K562 (cell line): ENCODE measurements around the gene AGTR1.

Experiments used
- CBFB ChIP-seq: sonication (generic); formaldehyde crosslinking; IDR thresholded peaks from 2 replicates; pipeline ENCODE4 v1.4.0; 2020; ENCODE audit warnings: mild to moderate bottlenecking, missing genetic modification reagents
- ETV6 ChIP-seq, 3 experiments: fragments of 150-350 bp in 1 of 3; sonication (generic) in 1 of 3; formaldehyde crosslinking in 1 of 3; IDR thresholded peaks; 2 replicates each; pipeline versions ENCODE4 v1.6.1 to v1.8.0; 2014 to 2022; ENCODE audit warnings: borderline replicate concordance in 2 of 3, low read depth in 2 of 3, antibody characterized with exemption in 1 of 3, low read length in 1 of 3, mild to moderate bottlenecking in 1 of 3, missing genetic modification reagents in 1 of 3
- KDM1A ChIP-seq, 2 experiments: fragments of 450-650 bp; IDR thresholded peaks; 2 replicates each; pipeline ENCODE4 v1.6.1; 2016; ENCODE audit warnings: mild to moderate bottlenecking in 2 of 2
- NR1H2 ChIP-seq: sonication (generic); formaldehyde crosslinking; IDR thresholded peaks from 2 replicates; pipeline ENCODE4 v1.4.0; 2020; ENCODE audit warnings: mild to moderate bottlenecking, missing genetic modification reagents
- NR3C1 ChIP-seq: sonication (generic); formaldehyde crosslinking; IDR thresholded peaks from 2 replicates; pipeline ENCODE4 v1.8.1; 2022; ENCODE audit warnings: missing genetic modification reagents
- RAD21 ChIP-seq, 2 experiments: fragments of 250-450 bp in 1 of 2; fragments of 450-650 bp in 1 of 2; sonication (Bioruptor Pico) in 1 of 2; formaldehyde crosslinking in 1 of 2; IDR thresholded peaks in 1 of 2; conservative IDR thresholded peaks in 1 of 2; 2 replicates each; pipeline versions ENCODE4 v1.4.0 to v1.8.0; 2020 to 2022; ENCODE audit warnings: mild to moderate bottlenecking in 2 of 2, moderate library complexity in 1 of 2
- RBFOX2 ChIP-seq: fragments of 200-400 bp; formaldehyde crosslinking; IDR thresholded peaks from 2 replicates; pipeline ENCODE4 v1.6.1; 2017; ENCODE audit warnings: low read depth, mild to moderate bottlenecking, low read length, moderate library complexity
- SETDB1 ChIP-seq: IDR thresholded peaks from one replicate; pipeline ENCODE4 v1.6.1; 2012; ENCODE audit warnings: low read length, control low read depth, inconsistent platforms
- SIN3A ChIP-seq, 2 experiments: fragments of 150-350 bp in 1 of 2; IDR thresholded peaks; 2 replicates each; pipeline ENCODE4 v1.6.1; 2011 to 2016; ENCODE audit warnings: borderline replicate concordance in 2 of 2, low read depth in 2 of 2, low read length in 2 of 2, mild to moderate bottlenecking in 2 of 2, moderate library complexity in 2 of 2; ENCODE audit not compliant: control insufficient read depth in 1 of 2
- SMC3 ChIP-seq: conservative IDR thresholded peaks from 2 replicates; pipeline ENCODE4 v1.6.1; 2011; ENCODE audit warnings: low read depth, low read length, improper control_type of control experiment; ENCODE audit not compliant: insufficient read depth
- TGIF2 ChIP-seq: sonication (generic); formaldehyde crosslinking; IDR thresholded peaks from 2 replicates; pipeline ENCODE4 v1.8.1; 2022; ENCODE audit warnings: mild to moderate bottlenecking, missing genetic modification reagents, moderate library complexity
- ZEB2 ChIP-seq: fragments of 450-650 bp; IDR thresholded peaks from 2 replicates; pipeline ENCODE4 v1.6.1; 2016
- TF ChIP-seq, protein P1 (sequence below): fragments of 250-450 bp; sonication (Bioruptor Pico); IDR thresholded peaks from 2 replicates; pipeline ENCODE4 v1.5.1; 2021; ENCODE audit warnings: mild to moderate bottlenecking
- TF ChIP-seq, protein P2 (sequence below), 2 experiments: fragments of 250-450 bp in 1 of 2; fragments of 450-650 bp in 1 of 2; sonication (Bioruptor Pico) in 1 of 2; IDR thresholded peaks; 2 replicates each; pipeline versions ENCODE4 v1.6.1 to v1.8.0; 2016 to 2021; ENCODE audit warnings: mild to moderate bottlenecking in 2 of 2, moderate library complexity in 2 of 2, missing compliant biosample characterization in 1 of 2, missing genetic modification characterization in 1 of 2

DNA sequence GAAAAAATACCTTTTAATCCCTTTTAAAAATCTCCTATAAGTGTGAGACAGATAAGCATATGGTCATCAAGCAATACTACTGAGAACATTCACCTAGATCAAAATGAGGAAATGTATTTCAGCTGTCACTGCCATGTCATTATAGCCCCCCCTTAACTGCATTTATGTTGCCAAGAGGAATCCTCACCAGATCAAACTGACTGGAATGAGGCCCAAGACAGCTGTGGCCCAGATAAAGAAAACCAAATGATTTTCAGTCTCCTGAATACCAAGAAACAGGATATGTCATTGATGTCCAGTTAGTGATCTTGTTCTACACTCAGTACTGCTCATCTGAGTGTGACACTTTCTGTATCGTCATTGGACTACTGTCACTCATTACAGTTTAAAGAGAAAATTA is 94.8 kb downstream of the AGTR1 start:
- no peak for TF ChIP-seq NR1H2
- TF ChIP-seq KDM1A (IDR thresholded peaks at IDR 0.05): no peak
- no peak for TF ChIP-seq TGIF2 (CRISPR knock-in tag)
- TF ChIP-seq ETV6 (IDR thresholded peaks at IDR 0.05; ENCODE audit: borderline replicate concordance in 1 of 2, low read depth in 2 of 2, low read length in 1 of 2): no peak
- TF ChIP-seq ETV6 (CRISPR knock-in tag; IDR thresholded peaks at IDR 0.05; ENCODE audit: borderline replicate concordance): no peak
- TF ChIP-seq NR3C1 (CRISPR knock-in tag): no peak
- TF ChIP-seq, protein P1, sequence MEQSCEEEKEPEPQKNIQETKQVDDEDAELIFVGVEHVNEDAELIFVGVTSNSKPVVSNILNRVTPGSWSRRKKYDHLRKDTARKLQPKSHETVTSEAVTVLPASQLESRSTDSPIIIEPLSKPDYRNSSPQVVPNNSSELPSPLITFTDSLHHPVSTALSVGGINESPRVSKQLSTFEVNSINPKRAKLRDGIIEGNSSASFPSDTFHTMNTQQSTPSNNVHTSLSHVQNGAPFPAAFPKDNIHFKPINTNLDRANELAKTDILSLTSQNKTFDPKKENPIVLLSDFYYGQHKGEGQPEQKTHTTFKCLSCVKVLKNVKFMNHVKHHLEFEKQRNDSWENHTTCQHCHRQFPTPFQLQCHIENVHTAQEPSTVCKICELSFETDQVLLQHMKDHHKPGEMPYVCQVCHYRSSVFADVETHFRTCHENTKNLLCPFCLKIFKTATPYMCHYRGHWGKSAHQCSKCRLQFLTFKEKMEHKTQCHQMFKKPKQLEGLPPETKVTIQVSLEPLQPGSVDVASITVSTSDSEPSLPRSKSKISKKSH: no peak
- no peak for TF ChIP-seq RAD21 (CRISPR knock-in tag; conservative IDR thresholded peaks at IDR 0.05 in 1 of 2, IDR thresholded peaks at IDR 0.05 in 1 of 2)
- TF ChIP-seq SIN3A (IDR thresholded peaks at IDR 0.05; ENCODE audit: borderline replicate concordance in 2 of 2, control insufficient read depth in 1 of 2, low read depth in 2 of 2, low read length in 2 of 2): no peak
- TF ChIP-seq, protein P2, sequence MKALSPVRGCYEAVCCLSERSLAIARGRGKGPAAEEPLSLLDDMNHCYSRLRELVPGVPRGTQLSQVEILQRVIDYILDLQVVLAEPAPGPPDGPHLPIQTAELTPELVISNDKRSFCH (CRISPR knock-in tag; IDR thresholded peaks at IDR 0.05): no peak
- TF ChIP-seq, protein P2 (tag; IDR thresholded peaks at IDR 0.05): no peak
- TF ChIP-seq ZEB2: no peak
- TF ChIP-seq CBFB (CRISPR knock-in tag): no peak
- TF ChIP-seq SETDB1: no peak
- no peak for TF ChIP-seq SMC3
- TF ChIP-seq RBFOX2: no peak
